Aorta (tissue), 5 donors: ENCODE measurements around the gene GBF1. TPM values are rescaled to one million over a fixed set of nuclear protein-coding genes. Genes with fewer than 3 reads are reported as not detected.

ENCODE experiments used
- ATAC-seq: fragments of 200-7000 bp; cut with Tn5 transposase; one replicate; pipeline ENCODE4 v1.9.1; 2022; ENCODE audit warnings: moderate library complexity; ENCODE audit not compliant: low FRiP score
- DNase-seq, 2 donors: peaks; one replicate each; pipeline ENCODE4 v3.0.0-alpha.2; 2020
- H3K27ac ChIP-seq, 2 donors: one replicate each; pipeline ENCODE4 v1.5.1; 2013; ENCODE audit warnings: low read length in 2 of 2, mild to moderate bottlenecking in 2 of 2, moderate library complexity in 2 of 2, control low read depth in 1 of 2, inconsistent platforms in 1 of 2, low read depth in 1 of 2
- H3K27me3 ChIP-seq, 2 donors: one replicate each; pipeline ENCODE4 v1.6.1; 2013; ENCODE audit warnings: control low read depth in 1 of 2, low read length in 1 of 2, mild to moderate bottlenecking in 1 of 2, moderate library complexity in 1 of 2; ENCODE audit not compliant: insufficient read depth in 2 of 2, control insufficient read depth in 1 of 2
- H3K36me3 ChIP-seq, 2 donors: one replicate each; pipeline ENCODE4 v1.6.1; 2013; ENCODE audit warnings: control low read depth in 1 of 2, low read length in 1 of 2, mild to moderate bottlenecking in 1 of 2; ENCODE audit not compliant: insufficient read depth in 2 of 2, control insufficient read depth in 1 of 2
- H3K4me1 ChIP-seq, 2 donors: one replicate each; pipeline ENCODE4 v1.6.1; 2013; ENCODE audit warnings: low read length in 2 of 2, control low read depth in 1 of 2, mild to moderate bottlenecking in 1 of 2, moderate library complexity in 1 of 2; ENCODE audit not compliant: insufficient read depth in 2 of 2, control insufficient read depth in 1 of 2
- H3K4me3 ChIP-seq, 2 donors: one replicate each; pipeline ENCODE4 v1.5.1; 2013; ENCODE audit warnings: low read length in 2 of 2, control low read depth in 1 of 2, mild to moderate bottlenecking in 1 of 2
- H3K9me3 ChIP-seq: one replicate; pipeline ENCODE4 v1.6.1; 2013; ENCODE audit warnings: mild to moderate bottlenecking, low read length; ENCODE audit not compliant: control insufficient read depth
- WGBS, 2 donors: extraction: QIAGEN DNeasy Blood & Tissue Kit; methylation state at CpG; one replicate each; pipeline ENCODE4 v1.1.7; 2013; 5-methylcytosine and 5-hydroxymethylcytosine counted together
- intact Hi-C, 2 donors: fragments of 100-400 bp; cut with DNase I; formaldehyde crosslinking; loops; one replicate each; pipeline versions ENCODE4 v1.14.2 to v1.15.0; 2022
- polyA plus RNA-seq, 2 donors: library from polyadenylated mRNA; stranded (reverse); fragments of 200-250 nt; gene quantifications; one replicate each; pipeline ENCODE4 v1.2.3, GENCODE V29; 2013
- total RNA-seq, 2 donors: library from RNA; stranded (reverse); fragmentation: NEBNext Ultra II Directional; extraction: Animal tissue kit (Norgen Biotek cat#: 25700); gene quantifications; one replicate each; pipeline ENCODE4 v1.2.1, GENCODE V29; 2021
- donor health status: healthy with polysubstance abuse.
- donor health status: Bipolar disorder and iron deficiency.
- donor health status: DM: no; HTN: no; CAD: no.
- donor health status: DM: no; HTN: no; CAD: no.
- donor health status: DM: yes; HTN: yes; CAD: no.

GBF1 gene
- total and polyA plus RNA-seq, 4 donors = 7.1 to 44.0 (median 32.6) TPM

DNA sequence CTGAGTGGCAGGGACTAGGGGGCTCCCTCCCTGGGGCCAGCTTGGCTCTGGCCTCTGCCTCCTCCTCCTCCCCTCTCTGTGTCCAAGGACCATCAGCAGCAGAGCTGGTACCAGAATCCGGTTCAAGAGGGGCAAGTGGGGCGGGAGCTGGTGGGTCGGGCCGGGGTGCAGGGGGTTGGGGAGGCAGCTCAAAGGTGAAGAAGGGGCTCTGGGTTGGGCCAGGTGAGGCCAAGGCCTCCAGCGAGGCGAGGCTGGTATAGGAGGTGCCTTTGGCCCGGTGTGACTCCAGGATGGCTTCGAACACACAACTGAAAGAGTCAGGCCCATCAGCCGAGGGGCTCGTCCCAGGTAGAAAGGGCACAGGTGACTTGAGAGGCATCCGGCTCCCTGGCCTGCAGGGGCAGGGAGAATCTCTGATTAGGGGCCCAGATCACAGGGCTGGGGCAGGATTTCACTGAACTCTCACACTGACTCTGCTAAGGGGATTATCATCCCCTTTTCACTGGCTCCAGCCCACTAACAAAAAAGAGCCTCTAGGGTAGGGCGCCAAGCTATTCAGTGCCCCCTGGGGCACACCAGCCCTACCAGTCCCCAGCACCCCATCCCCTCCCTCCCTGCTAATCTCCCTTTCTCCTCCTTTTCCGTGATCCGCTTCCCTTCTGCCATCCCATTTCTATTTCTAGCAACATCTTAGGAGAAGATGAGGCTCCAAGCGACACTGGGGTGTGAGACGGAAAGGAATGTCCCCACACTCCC lies 168.7 kb downstream of the GBF1 start:
- H3K27me3 ChIP-seq = no peaks in the 10 kb centered on the region
- intact Hi-C loops = no loop called here
- WGBS, 2 donors = 72 to 74% methylated on average over 16 of the region's 16 CpGs

GRCh38 chr10:102414749-102415148 lies 169.4 kb downstream of the GBF1 start:
- no peak for DNase-seq
- Histone ChIP-seq H3K4me1 (no peaks in the 10 kb centered on the region), H3K27me3 (no peaks in the 10 kb centered on the region), H3K9me3 (no peaks in the 10 kb centered on the region), H3K4me3 (no peak overlapping the region), H3K36me3 (no peaks in the 10 kb centered on the region), H3K27ac (no peak overlapping the region)
- intact Hi-C loops = no loop called here
- ATAC-seq = no peak
- WGBS, 2 donors = 53 to 54% methylated on average over 19 to 20 of the region's 20 CpGs

More for the DNA sequence above, 168.7 kb downstream of the GBF1 start:
- Histone ChIP-seq H3K4me3 (no peak overlapping the region), H3K36me3 (no peaks in the 10 kb centered on the region), H3K9me3 (no peaks in the 10 kb centered on the region), H3K4me1 (no peaks in the 10 kb centered on the region), H3K27ac (no peak overlapping the region)
- DNase-seq = no peak
- no peak for ATAC-seq

DNA sequence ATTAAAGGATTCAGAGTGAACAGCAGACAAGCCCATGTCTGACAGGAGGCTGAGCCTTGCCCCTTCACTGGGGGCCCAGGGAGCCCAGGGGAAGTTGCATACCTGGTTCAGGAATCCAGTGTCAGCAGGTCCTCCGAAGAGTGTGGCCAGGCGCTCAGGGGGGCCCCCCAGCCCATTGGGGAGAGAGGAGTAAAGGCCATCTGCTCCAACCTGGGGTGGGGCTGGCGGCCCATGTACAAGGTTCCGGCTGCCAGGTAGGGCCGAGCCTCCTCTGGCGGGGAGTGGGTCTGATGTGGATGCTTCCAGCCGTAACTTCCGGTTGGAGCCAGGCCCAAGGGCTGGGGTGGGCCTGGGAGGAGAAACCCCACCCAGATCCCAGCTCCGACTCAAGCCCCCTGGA lies 171.0 kb downstream of the GBF1 start:
- Histone ChIP-seq H3K4me3 (no peak overlapping the region), H3K4me1 (no peaks in the 10 kb centered on the region), H3K36me3 (no peaks in the 10 kb centered on the region), H3K27ac (no peak overlapping the region), H3K27me3 (no peaks in the 10 kb centered on the region), H3K9me3 (no peaks in the 10 kb centered on the region)
- no peak for ATAC-seq
- no peak for DNase-seq
- intact Hi-C loops = no loop called here
- 76 to 80% methylated on average over 9 of the region's 9 CpGs for WGBS, 2 donors

DNA sequence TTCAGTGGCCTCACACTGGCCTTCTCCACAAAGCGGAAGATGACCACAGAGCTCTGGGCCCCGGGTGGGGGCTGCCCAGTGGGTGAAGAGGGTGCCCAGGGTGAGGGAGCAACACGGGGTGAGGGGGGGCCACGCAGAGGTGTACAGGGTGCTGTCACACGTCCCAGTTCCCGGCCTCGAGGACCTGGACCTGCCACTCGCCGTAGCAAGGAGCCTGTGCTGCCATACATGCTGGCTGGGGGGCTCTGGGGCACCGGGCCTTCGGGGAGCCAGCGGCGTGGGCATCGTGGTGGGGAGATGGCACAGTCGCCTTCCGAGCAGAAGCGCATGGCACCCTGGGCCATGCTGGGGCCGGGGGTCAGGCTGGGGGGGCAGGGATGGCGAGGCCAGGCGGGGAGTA lies 171.4 kb downstream of the GBF1 start:
- Histone ChIP-seq H3K4me3 (no peak overlapping the region), H3K36me3 (no peaks in the 10 kb centered on the region), H3K9me3 (no peaks in the 10 kb centered on the region), H3K27ac (no peak overlapping the region), H3K27me3 (no peaks in the 10 kb centered on the region), H3K4me1 (no peaks in the 10 kb centered on the region)
- intact Hi-C loops = no loop called here
- DNase-seq (no peak), ATAC-seq (no peak)
- WGBS, 2 donors = 83% methylated on average over 20 of the region's 20 CpGs

DNA sequence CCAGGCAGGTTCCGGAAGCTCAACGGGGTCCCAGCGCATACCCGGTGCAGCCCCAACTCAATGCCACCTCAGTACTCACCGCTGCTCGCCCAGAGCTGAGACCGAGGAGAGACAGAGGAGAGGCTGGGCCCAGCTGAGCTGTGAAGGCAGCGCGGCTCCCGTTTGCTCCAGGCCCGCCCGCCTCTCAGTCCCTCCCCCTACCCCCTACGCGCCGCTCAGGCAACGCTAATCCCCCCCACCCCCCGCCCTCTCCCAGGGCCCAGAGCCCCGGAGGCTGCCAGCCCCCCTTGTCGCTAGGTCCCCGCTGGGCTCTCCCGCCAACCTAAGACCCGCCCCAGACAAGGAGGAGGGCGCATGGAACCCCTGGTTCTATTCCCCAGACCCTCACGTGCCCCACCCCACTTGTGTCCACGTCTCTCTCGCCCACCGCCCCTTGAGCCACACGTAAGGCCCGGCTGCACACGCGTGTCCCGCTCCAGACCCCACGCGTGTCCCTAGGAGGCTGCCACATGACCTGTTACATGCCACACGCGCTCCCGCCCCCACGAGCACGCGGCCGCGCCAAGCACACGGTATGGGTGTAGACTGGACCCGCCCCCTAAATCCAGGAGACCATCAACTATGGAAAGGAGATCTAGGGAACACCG lies 173.4 kb downstream of the GBF1 start, which contains the start of gene PSD:
PSD (minus strand) TSS at position 164 of the 647 bp plus-strand sequence. CDS start 1,747 bp downstream, outside the sequence.
- ATAC-seq (no peak), DNase-seq (no peak)
- Histone ChIP-seq H3K4me1 (no peaks in the 10 kb centered on the region), H3K9me3 (no peaks in the 10 kb centered on the region), H3K27ac (no peak within 1 kb of the TSS), H3K36me3 (no peaks in the 10 kb centered on the region), H3K27me3 (no peaks in the 10 kb centered on the region), H3K4me3 (no peak within 1 kb of the TSS)
- intact Hi-C loops = no loop called here
- whole genome bisulfite sequencing, 2 donors = 2% methylated on average over 33 to 45 of the region's 45 CpGs

DNA sequence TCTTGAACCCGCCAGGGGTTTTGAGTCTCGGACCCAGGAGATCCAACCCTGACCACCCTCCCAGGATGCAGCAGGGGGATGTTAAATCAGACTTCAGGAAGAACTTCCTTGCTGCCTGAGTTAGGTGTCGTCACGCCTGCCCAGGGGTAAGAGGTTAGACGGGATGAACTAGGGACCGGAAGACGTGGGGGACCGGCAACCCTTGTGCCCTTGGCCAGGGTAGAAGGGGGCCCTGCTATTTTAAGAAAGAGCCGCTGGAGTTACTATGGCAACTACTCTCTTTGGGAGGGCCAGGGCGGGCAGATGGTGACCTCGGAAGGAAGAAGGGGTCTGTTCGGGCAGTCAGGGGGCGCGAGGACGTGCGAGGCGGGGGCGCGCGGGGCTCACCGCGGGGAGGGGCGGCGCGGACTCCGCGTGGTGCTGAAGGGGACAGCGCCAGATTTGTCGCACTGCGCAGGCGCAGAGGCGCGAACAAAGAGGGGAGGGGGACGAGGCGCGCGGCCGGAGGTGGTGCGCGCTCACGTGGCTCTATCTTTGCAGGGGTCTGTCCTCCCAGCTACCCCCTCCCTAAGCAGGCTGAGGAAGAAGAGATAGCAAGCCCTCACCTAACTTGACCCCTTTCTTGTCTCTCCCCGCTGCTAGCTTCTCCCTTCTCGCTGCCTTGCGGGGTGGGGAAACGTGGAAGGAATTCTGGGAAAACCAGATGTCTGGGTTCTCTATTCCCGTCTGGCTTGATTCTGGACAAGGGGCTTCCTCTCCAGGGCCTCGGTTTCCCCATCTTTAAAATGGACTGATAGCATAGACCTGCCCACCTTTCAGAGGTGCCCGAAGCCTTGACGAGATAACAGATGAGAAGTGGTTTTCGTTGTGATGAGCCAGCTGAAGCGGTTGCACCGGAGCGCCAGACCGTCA lies 174.2 kb downstream of the GBF1 start:
- Histone ChIP-seq H3K4me3 (no peak overlapping the region), H3K36me3 (no peaks in the 10 kb centered on the region), H3K27ac (no peak overlapping the region), H3K9me3 (no peaks in the 10 kb centered on the region), H3K4me1 (no peaks in the 10 kb centered on the region), H3K27me3 (no peaks in the 10 kb centered on the region)
- ATAC-seq = peak; percentile 50
- intact Hi-C loops = loop anchor here in 1 of 2 donors (2.0 kb wide), 1 partner anchor 25 kb away; the partner anchor contains the start of gene NFKB2
- DNase-seq = peak; percentile 70 to 90
- WGBS, 2 donors = 1% methylated on average over 48 to 54 of the region's 54 CpGs

GRCh38 chr10:102420181-102420713 lies 174.9 kb downstream of the GBF1 start:
- no peaks in the 10 kb centered on the region for H3K27me3 ChIP-seq
- no peaks in the 10 kb centered on the region for H3K4me1 ChIP-seq
- peak overlapping the region in 1 of 2 donors; percentile 11 for H3K27ac ChIP-seq
- no peaks in the 10 kb centered on the region for H3K36me3 ChIP-seq
- intact Hi-C loops = loop anchor here in 1 of 2 donors (2.0 kb wide), 1 partner anchor 25 kb away; the partner anchor contains the start of gene NFKB2
- no peaks in the 10 kb centered on the region for H3K9me3 ChIP-seq
- WGBS, 2 donors = 2 to 3% methylated on average over 21 of the region's 21 CpGs
- H3K4me3 ChIP-seq = peak overlapping the region; percentile 53 to 71
- ATAC-seq (no peak), DNase-seq (no peak)
